Panc1 (cell line): ENCODE data around the gene FNBP1L.

Experiments
- POLR2AphosphoS5 ChIP-seq: IDR thresholded peaks from 2 replicates; pipeline ENCODE4 v1.6.1; 2012; ENCODE audit warnings: mild to moderate bottlenecking, low read depth, low read length, moderate library complexity
- SIN3A ChIP-seq: IDR thresholded peaks from 2 replicates; pipeline ENCODE4 v1.6.1; 2012; ENCODE audit warnings: low read depth, mild to moderate bottlenecking, low read length, moderate library complexity, borderline replicate concordance; ENCODE audit not compliant: insufficient read depth
- TCF7L2 ChIP-seq: IDR thresholded peaks from 2 replicates; pipeline ENCODE4 v1.6.1; 2011; ENCODE audit warnings: mild to moderate bottlenecking, low read depth, low read length, inconsistent platforms
- TF ChIP-seq, protein P1 (sequence below): fragments of 450-650 bp; IDR thresholded peaks from 2 replicates; pipeline ENCODE4 v1.5.1; 2017; ENCODE audit warnings: mild to moderate bottlenecking

DNA sequence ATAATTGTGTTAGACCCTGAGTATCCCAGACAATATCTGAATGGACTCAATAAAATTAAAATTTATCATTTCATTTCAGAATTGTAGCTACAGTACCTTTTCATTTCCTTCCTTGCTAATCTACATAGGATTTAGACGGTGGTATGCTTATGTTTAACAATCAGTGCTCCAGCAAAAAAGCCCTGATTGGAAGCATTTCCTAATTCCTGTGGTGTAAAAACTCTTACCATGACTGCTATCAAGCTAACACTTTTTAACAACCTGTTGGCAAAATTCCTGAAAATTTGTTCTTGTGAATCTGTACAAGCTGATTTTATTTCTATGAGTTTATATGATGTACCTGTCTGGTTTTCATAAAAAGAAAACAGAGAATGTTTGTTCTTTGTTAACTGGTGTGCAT lies 5.2 kb upstream of the FNBP1L start:
- TF ChIP-seq, protein P1, sequence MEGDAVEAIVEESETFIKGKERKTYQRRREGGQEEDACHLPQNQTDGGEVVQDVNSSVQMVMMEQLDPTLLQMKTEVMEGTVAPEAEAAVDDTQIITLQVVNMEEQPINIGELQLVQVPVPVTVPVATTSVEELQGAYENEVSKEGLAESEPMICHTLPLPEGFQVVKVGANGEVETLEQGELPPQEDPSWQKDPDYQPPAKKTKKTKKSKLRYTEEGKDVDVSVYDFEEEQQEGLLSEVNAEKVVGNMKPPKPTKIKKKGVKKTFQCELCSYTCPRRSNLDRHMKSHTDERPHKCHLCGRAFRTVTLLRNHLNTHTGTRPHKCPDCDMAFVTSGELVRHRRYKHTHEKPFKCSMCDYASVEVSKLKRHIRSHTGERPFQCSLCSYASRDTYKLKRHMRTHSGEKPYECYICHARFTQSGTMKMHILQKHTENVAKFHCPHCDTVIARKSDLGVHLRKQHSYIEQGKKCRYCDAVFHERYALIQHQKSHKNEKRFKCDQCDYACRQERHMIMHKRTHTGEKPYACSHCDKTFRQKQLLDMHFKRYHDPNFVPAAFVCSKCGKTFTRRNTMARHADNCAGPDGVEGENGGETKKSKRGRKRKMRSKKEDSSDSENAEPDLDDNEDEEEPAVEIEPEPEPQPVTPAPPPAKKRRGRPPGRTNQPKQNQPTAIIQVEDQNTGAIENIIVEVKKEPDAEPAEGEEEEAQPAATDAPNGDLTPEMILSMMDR: no peak
- TF ChIP-seq TCF7L2 (no peak), POLR2AphosphoS5 (no peak), SIN3A (no peak)
